NT2/D1 (cell line): ENCODE results near the gene FBXO9.

Experiments used
- DNase-seq: peaks from one replicate; pipeline ENCODE4 v3.0.0-alpha.2; 2011; ENCODE audit warnings: low read depth, low spot score
- H3K27me3 ChIP-seq: 2 replicates; pipeline ENCODE4 v1.6.0; 2011; ENCODE audit warnings: mild to moderate bottlenecking; ENCODE audit not compliant: insufficient read length, insufficient read depth
- H3K36me3 ChIP-seq: 2 replicates; pipeline ENCODE4 v1.6.1; 2011; ENCODE audit warnings: mild to moderate bottlenecking, low read length, mixed read lengths; ENCODE audit not compliant: insufficient read depth, insufficient read length
- H3K4me1 ChIP-seq: 2 replicates; pipeline ENCODE4 v1.5.1; 2011; ENCODE audit not compliant: insufficient read depth, insufficient read length
- H3K4me3 ChIP-seq: 2 replicates; pipeline ENCODE4 v1.5.1; 2011; ENCODE audit warnings: low read depth; ENCODE audit not compliant: insufficient read length
- H3K9ac ChIP-seq: 2 replicates; pipeline ENCODE4 v1.6.0; 2011; ENCODE audit warnings: low read depth; ENCODE audit not compliant: insufficient read length
- H3K9me3 ChIP-seq: 2 replicates; pipeline ENCODE4 v1.5.1; 2011; ENCODE audit warnings: mild to moderate bottlenecking, low read length; ENCODE audit not compliant: insufficient read depth
- SUZ12 ChIP-seq: IDR thresholded peaks from 2 replicates; pipeline ENCODE4 v1.6.1; 2011; ENCODE audit not compliant: insufficient read length, insufficient read depth; ENCODE audit errors: extremely low read depth
- YY1 ChIP-seq: IDR thresholded peaks from 2 replicates; pipeline ENCODE4 v1.6.1; 2011; ENCODE audit not compliant: insufficient read length, insufficient read depth
- ZNF274 ChIP-seq: IDR thresholded peaks from 2 replicates; pipeline ENCODE4 v1.6.1; 2011; ENCODE audit warnings: mild to moderate bottlenecking, low read depth, low read length

The FBXO9 gene

DNA sequence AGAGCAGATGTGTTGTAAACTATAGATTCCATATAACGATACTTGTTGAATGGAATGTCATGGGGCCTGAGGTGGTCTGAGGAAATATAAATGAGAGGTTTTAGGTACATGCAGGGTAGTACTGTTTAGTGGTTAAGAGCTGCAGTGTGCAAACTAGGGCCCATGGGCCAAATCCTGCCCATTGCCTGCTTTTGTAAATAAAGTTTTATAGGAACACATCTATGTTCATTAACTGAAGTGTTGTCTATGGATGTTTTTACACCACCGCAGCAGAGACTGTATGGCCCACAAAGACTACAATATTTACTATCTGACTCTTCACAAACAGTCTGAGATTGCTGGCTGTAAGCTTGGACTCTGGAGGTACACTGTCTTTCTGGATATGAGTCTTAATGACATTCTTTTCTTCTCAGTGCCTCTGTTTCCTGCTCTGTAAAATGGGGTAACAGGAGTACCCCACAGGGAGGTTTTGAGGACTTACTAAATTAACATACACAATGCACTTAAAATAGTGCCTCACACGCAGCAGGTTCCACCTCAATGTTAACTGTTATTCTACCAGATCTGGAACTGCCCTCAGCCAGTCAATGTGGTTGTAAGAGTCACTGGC lies 70.9 kb downstream of the FBXO9 start:
- no peak for DNase-seq
- H3K9ac ChIP-seq = no peak overlapping the region
- H3K4me3 ChIP-seq = no peak overlapping the region
- no peaks in the 10 kb centered on the region for H3K4me1 ChIP-seq
- no peak for TF ChIP-seq YY1
- TF ChIP-seq ZNF274 = no peak
- no peak for TF ChIP-seq SUZ12
- no peaks in the 10 kb centered on the region for H3K36me3 ChIP-seq
- H3K27me3 ChIP-seq = no peaks in the 10 kb centered on the region
- H3K9me3 ChIP-seq = no peaks in the 10 kb centered on the region

DNA sequence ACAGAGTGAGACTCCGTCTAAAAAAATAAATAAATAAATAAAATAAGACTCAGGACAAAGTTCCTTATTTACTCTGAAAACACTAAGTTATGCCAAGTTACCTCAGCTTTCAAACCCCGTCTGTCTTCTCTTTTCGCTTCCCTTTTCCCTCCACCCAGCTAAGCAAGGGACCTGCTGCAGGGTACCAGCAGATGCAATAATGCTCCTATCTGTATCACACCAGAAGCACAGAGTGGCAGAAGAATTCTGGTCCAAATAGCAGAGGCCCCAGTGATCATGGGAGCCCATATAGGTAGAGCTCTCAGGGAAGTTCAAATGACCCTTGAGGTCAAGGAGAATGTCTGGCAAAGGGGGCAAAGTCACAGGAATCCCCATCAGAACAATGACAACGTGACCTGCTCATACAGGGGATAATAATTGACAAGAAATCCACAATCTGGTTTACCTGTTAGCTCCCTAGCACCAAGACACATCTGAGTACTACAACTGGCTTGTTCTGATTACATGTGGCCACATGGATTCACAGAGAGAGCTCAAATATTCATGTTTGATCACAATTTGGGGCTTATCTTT lies 74.7 kb downstream of the FBXO9 start:
- no peaks in the 10 kb centered on the region for H3K36me3 ChIP-seq
- TF ChIP-seq YY1 = no peak
- no peak for TF ChIP-seq SUZ12
- no peak for TF ChIP-seq ZNF274

DNA sequence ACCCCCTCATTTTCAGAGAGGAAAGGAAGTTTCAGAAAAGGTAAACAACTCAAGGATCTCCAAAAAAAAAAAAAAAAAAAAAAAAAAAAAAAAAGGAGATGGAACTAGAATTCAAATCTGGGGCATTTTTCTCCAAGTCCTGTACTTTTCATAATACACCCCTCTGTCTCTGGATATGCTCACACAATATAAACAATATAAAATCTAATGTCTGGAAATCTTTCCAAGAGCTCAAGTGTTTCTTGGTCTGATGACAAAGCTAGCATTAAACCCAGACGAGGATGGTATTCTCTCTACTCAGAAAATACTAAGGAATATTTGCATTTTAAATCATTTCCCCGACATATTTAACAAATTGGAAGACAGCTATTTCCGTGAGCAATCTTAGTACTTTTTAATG lies 77.6 kb downstream of the FBXO9 start:
- no peaks in the 10 kb centered on the region for H3K36me3 ChIP-seq
- DNase-seq = no peak
- H3K9me3 ChIP-seq = no peaks in the 10 kb centered on the region
- TF ChIP-seq ZNF274 (no peak), SUZ12 (no peak), YY1 (no peak)
- no peak overlapping the region for H3K4me3 ChIP-seq
- H3K27me3 ChIP-seq = no peaks in the 10 kb centered on the region
- no peak overlapping the region for H3K9ac ChIP-seq
- no peaks in the 10 kb centered on the region for H3K4me1 ChIP-seq

More for the DNA sequence above, 74.7 kb downstream of the FBXO9 start:
- no peaks in the 10 kb centered on the region for H3K27me3 ChIP-seq
- H3K9me3 ChIP-seq = no peaks in the 10 kb centered on the region
- no peak for DNase-seq
- no peak overlapping the region for H3K9ac ChIP-seq
- H3K4me1 ChIP-seq = no peaks in the 10 kb centered on the region
- no peak overlapping the region for H3K4me3 ChIP-seq

DNA sequence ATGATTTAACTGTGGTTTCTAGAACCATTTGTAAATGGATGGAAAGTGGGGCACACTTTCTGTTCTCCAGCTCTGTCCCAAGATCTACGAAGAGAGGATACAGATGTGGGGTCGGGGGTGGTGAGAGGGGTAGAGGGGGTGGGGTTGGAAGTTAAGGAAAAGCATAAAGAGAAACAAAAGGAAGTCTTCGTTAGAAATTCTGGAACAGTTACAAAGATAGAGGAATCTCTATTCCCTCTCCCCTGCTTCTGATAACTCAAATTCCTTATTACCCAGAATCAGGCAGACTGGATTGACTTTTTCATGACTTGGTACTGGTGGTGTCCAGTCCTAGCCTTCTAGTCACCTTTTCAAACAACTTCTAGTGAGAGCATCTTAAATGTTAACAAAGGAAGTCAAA lies 78.5 kb downstream of the FBXO9 start:
- Histone ChIP-seq H3K9ac (no peak overlapping the region), H3K36me3 (no peaks in the 10 kb centered on the region), H3K4me1 (no peaks in the 10 kb centered on the region), H3K4me3 (no peak overlapping the region), H3K9me3 (no peaks in the 10 kb centered on the region), H3K27me3 (no peaks in the 10 kb centered on the region)
- no peak for DNase-seq
- TF ChIP-seq YY1 = no peak
- no peak for TF ChIP-seq SUZ12
- TF ChIP-seq ZNF274 = no peak

DNA sequence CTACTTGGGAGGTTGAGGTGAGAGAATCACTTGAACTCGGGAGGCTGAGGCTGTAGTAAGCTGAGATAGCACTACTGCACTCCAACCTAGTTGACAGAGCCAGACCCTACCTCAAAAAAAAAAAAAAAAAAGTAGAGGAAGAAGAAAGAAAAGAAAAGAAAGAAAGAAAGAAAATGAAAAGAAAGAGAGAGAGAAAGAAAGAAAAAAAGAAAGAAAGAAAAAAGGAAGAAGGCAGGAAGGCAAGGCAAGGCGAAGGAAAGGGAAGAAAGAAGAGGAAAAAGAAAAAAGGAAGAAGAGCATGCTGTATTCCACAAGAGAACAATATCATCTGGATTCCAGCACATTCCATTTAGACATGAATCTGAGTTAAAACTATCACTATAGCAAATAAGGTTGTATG lies 79.6 kb downstream of the FBXO9 start:
- Histone ChIP-seq H3K27me3 (no peaks in the 10 kb centered on the region), H3K9ac (no peak overlapping the region), H3K4me3 (no peak overlapping the region), H3K4me1 (no peaks in the 10 kb centered on the region), H3K9me3 (no peaks in the 10 kb centered on the region), H3K36me3 (no peaks in the 10 kb centered on the region)
- no peak for TF ChIP-seq YY1
- no peak for TF ChIP-seq SUZ12
- no peak for TF ChIP-seq ZNF274
- DNase-seq = no peak

DNA sequence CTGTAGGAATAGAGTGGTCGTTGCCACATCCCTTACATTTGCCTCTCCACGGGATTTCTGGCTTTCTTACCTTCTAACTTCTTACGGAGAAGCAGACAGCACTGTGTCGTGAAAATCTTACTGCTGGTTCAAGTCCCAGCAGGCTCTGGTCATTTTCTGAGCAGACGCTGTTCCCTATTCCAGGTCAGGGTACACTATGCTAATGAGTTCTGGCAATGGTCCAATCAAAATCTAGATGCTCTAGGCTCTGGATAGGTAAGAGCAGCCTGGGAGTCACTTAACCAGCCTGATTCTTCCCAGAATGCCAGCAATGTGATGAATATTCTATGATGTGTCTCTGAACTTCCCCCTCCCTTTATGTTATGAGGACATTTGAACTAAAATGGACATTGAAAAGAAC lies 83.5 kb downstream of the FBXO9 start, which contains the start of gene GCM1:
GCM1 (minus strand) TSS at position 158 of the 400 bp plus-strand sequence. CDS start 3,209 bp downstream, outside the sequence.
- no peaks in the 10 kb centered on the region for H3K36me3 ChIP-seq
- H3K4me3 ChIP-seq = no peak within 1 kb of the TSS
- no peak for TF ChIP-seq SUZ12
- no peak for TF ChIP-seq ZNF274
- TF ChIP-seq YY1 = no peak
- no peak for DNase-seq
- no peak within 1 kb of the TSS for H3K9ac ChIP-seq
- H3K9me3 ChIP-seq = no peaks in the 10 kb centered on the region
- H3K4me1 ChIP-seq = no peaks in the 10 kb centered on the region
- no peaks in the 10 kb centered on the region for H3K27me3 ChIP-seq
